Omental fat pad (tissue), 4 donors: ENCODE measurements around the gene EPAS1. TPM values are rescaled to one million over a fixed set of nuclear protein-coding genes. Genes with fewer than 3 reads are reported as not detected.

Source experiments
- ATAC-seq: fragments of 150-250 bp; one replicate; pipeline ENCODE4 v1.9.1; 2016; ENCODE audit warnings: mild to moderate bottlenecking, moderate library complexity; ENCODE audit not compliant: low FRiP score
- DNase-seq: peaks from one replicate; pipeline ENCODE4 v3.0.0-alpha.2; 2019; ENCODE audit warnings: low spot score
- CTCF ChIP-seq, 3 donors: fragments of 450-650 bp; IDR thresholded peaks; one replicate each; pipeline ENCODE4 v1.5.1; 2016 to 2017; ENCODE audit warnings: antibody characterized with exemption in 3 of 3, mild to moderate bottlenecking in 3 of 3, moderate library complexity in 2 of 3
- total RNA-seq, 4 donors: library from RNA; depleted of rRNA; stranded (reverse); fragments of >200 nt; gene quantifications; one replicate each; pipeline ENCODE4 v1.1.0, GENCODE V29; 2016

Gene EPAS1
- total RNA-seq, 4 donors from 2014 or later, result 292 to 980 (median 435) TPM

- no peak for ATAC-seq
- DNase-seq, result no peak
- no peak for TF ChIP-seq CTCF (IDR thresholded peaks at IDR 0.05)
These were observed 69.5 kb downstream of the EPAS1 start for GRCh38 chr2:46366668-46367052.

DNA sequence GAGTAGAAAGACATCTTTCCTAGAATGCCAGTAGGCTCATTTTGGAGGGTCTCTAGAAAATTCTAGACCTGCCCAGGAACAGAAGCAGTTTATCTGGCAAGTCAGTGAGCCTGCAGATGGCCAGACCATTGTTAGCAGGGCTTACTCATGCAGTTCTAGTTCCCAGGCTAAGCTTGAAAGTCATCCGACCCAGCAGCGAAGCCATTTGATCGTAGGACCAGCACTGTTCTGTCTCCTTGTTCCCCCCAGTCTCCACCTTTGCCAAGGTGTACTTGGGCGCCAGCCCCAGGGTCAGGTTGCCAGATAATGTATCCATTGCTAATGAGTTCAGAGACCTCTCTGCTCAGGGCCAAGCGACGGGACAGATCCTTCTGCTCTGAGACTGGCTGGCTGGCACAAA lies 70.1 kb downstream of the EPAS1 start:
- no peak for DNase-seq
- TF ChIP-seq CTCF (IDR thresholded peaks at IDR 0.05), result no peak
- ATAC-seq, result no peak

- DNase-seq, result no peak
- ATAC-seq, result no peak
- TF ChIP-seq CTCF (IDR thresholded peaks at IDR 0.05), result no peak
These were observed 71.2 kb downstream of the EPAS1 start for GRCh38 chr2:46368401-46368800.

- DNase-seq, result no peak
- TF ChIP-seq CTCF (IDR thresholded peaks at IDR 0.05), result no peak
- ATAC-seq, result no peak
These were observed 72.6 kb downstream of the EPAS1 start for GRCh38 chr2:46369783-46370182.

GRCh38 chr2:46371854-46372253 lies 74.6 kb downstream of the EPAS1 start:
- no peak for TF ChIP-seq CTCF (IDR thresholded peaks at IDR 0.05)
- ATAC-seq, result no peak
- no peak for DNase-seq

GRCh38 chr2:46372475-46372874 lies 75.3 kb downstream of the EPAS1 start:
- no peak for TF ChIP-seq CTCF (IDR thresholded peaks at IDR 0.05)
- DNase-seq (no peak), ATAC-seq (no peak)

- TF ChIP-seq CTCF (IDR thresholded peaks at IDR 0.05), result no peak
- ATAC-seq (no peak), DNase-seq (no peak)
These were observed 76.0 kb downstream of the EPAS1 start for GRCh38 chr2:46373238-46373637.
